HG02870 (cell line): ENCODE data around the gene CD59.
A peak's percentile ranks its signal among the peaks of the same experiment; 100 is the strongest.
"Not testable (repeated sequence)": the region's sequence is repeated elsewhere in the genome, so short reads cannot be mapped to it uniquely, and the experiment has no call there.

ENCODE experiments used
- ATAC-seq: cut with Tn5 transposase; IDR thresholded peaks from one replicate; pipeline ENCODE4 v1.9.1; 2021; ENCODE audit warnings: mild to moderate bottlenecking, moderate library complexity; ENCODE audit not compliant: unreplicated experiment

The CD59 gene

GRCh38 chr11:33716243-33716642 is 20.0 kb downstream of the CD59 start:
- no peak for ATAC-seq

GRCh38 chr11:33713856-33714398 is 22.3 kb downstream of the CD59 start:
- ATAC-seq: no peak

GRCh38 chr11:33713151-33713855 is 22.9 kb downstream of the CD59 start:
- no peak for ATAC-seq

GRCh38 chr11:33712436-33712835 is 23.8 kb downstream of the CD59 start:
- no peak for ATAC-seq

GRCh38 chr11:33709466-33709865 is 26.8 kb downstream of the CD59 start:
- no peak for ATAC-seq

- ATAC-seq: no peak
Observed at GRCh38 chr11:33708985-33709384, 27.2 kb downstream of the CD59 start.

- ATAC-seq: not testable (repeated sequence)
Observed at GRCh38 chr11:33707831-33708230, 28.4 kb downstream of the CD59 start.

GRCh38 chr11:33706966-33707365 is 29.3 kb downstream of the CD59 start:
- no peak for ATAC-seq

GRCh38 chr11:33706546-33706945 is 29.7 kb downstream of the CD59 start:
- ATAC-seq: no peak

GRCh38 chr11:33704240-33705002 is 31.8 kb downstream of the CD59 start:
- ATAC-seq: no peak

GRCh38 chr11:33703788-33704187 is 32.4 kb downstream of the CD59 start:
- no peak for ATAC-seq

GRCh38 chr11:33703234-33703633 is 33.0 kb downstream of the CD59 start:
- no peak for ATAC-seq

GRCh38 chr11:33701302-33702230 is 34.7 kb downstream of the CD59 start:
- ATAC-seq: no peak

GRCh38 chr11:33700502-33701271 is 35.5 kb downstream of the CD59 start, which contains the start of gene C11orf91:
C11orf91 (minus strand) TSS chr11:33700826; CDS start chr11:33700740, 86 bp downstream.
- ATAC-seq: peak; percentile 86

GRCh38 chr11:33700063-33700501 is 36.1 kb downstream of the CD59 start:
- no peak for ATAC-seq

GRCh38 chr11:33699515-33700062 is 36.6 kb downstream of the CD59 start:
- ATAC-seq: no peak

GRCh38 chr11:33698921-33699320 is 37.3 kb downstream of the CD59 start:
- no peak for ATAC-seq

- no peak for ATAC-seq
Observed at GRCh38 chr11:33697997-33698396, 38.2 kb downstream of the CD59 start.

GRCh38 chr11:33696931-33697638 is 39.1 kb downstream of the CD59 start:
- ATAC-seq: no peak
